ENCODE data around the gene AGFG2.

Gene AGFG2

DNA sequence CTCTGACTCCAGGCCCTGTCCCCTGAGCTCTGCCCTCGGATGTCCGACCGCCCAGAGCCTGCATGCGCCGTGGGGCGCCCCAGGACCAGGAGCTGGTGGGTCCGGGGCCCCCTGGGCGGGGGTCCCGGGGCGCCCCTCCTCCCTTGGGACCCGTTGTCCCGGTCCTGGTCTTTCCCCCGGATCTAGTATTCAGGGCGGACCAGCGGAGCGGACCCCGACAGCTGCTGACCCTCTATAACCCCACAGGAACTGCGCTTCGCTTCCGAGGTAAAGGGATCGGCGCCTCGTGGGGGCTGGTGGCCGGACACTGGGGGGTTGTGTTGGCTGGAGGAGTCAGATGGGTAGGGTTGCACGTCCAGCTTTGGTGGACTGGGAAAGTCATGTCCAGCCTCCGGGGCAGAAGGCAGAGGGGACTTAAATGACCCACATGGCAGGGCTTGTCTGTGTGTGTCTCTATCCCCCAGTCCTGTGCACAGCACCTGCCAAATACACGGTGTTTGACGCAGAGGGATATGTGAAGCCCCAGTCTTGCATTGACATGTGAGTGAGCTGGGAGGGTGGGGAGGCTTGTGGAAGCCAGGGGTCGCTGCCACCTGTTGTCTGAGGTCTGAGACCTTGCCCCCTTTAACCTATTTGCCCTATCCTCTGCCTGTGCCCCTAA, 73.9 kb downstream of the AGFG2 start:
- DNase-seq (ENCODE audit: low read depth, low spot score) = no peak

DNA sequence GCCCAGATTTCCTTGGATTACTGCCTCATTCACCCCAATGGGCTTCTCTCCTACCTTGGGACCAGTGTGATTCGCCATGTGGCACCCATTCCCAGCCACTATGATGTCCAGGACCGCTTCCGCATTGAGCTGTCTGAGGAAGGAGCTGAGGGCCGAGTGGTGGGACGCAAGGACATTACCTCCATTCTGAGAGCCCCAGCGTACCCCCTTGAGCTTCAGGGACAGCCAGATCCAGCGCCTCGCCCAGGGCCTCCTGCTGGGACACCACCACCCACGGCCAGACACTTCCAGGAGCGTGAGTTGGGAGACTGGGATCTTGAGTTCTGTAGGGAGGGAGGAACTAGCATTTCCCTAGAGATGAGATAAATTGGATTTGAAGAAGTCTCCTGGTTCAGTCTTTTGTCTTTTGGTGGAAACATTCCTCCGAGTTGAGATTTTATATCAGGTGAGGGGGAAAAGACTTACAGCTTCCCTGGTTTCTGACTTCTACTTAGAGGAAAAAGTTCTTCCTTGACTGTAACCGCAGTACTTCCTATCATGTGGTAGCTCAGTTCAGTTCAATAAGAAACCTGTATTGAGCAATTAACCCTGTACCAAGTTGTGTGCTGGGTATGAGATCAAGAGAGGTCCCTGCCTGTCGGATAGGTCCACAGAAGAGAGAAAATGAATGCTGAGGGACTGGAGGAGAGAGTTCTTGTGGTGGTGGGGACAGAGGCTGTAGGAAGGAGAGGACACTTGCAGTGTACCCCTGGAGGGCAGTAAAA, 74.6 kb downstream of the AGFG2 start:
- DNase-seq (ENCODE audit: low read depth, low spot score) = no peak

DNA sequence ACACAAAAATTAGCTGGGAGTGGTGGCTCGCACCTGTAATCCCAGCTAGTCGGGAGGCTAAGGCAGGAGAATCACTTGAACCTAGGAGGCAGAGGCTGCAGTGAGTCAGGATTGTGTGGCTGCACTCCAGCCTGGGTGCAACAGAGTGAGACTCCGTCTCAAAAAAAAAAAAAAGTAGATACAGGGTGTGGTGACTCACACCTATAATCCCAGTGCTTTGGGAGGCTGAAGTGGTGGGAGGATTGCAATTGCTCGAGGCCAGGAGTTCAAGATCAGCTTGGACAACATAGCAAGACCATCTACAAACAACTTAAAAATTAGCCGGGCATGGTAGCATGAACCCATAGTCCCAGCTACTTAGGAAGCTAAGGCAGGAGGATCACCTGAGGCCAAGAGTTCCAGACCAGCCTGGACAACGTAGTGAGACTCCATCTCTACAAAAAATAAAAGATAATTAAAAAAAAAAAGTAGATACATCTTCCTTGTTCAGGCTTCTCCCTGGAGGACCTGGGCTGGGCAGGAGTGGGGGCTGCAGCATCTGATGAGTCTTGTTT, 75.4 kb downstream of the AGFG2 start:
- no peak for DNase-seq (ENCODE audit: low read depth, low spot score)

Data from smooth muscle cell of the brain vasculature (primary cell).